ENCODE measurements around the gene LDLRAD4.

The LDLRAD4 gene

GRCh38 chr18:13376298-13376840, 157.8 kb downstream of the LDLRAD4 start:
- DNase-seq: no peak

GRCh38 chr18:13376841-13377351, 158.3 kb downstream of the LDLRAD4 start:
- DNase-seq: no peak

- no peak for DNase-seq
Measured at GRCh38 chr18:13377496-13377895, 158.9 kb downstream of the LDLRAD4 start.

- DNase-seq: no peak
Measured at GRCh38 chr18:13378150-13378549, 159.6 kb downstream of the LDLRAD4 start.

GRCh38 chr18:13379062-13379865, 160.7 kb downstream of the LDLRAD4 start:
- no peak for DNase-seq

GRCh38 chr18:13379930-13380690, 161.6 kb downstream of the LDLRAD4 start:
- no peak for DNase-seq

GRCh38 chr18:13380691-13381070, 162.1 kb downstream of the LDLRAD4 start:
- no peak for DNase-seq

- DNase-seq: no peak
Measured at GRCh38 chr18:13381331-13381730, 162.8 kb downstream of the LDLRAD4 start.

- DNase-seq: peak in 1 of 2 donors; percentile 37
Measured at GRCh38 chr18:13381944-13382365, 163.4 kb downstream of the LDLRAD4 start.

GRCh38 chr18:13382366-13382953, 163.9 kb downstream of the LDLRAD4 start:
- DNase-seq: no peak

GRCh38 chr18:13382954-13383827, 164.6 kb downstream of the LDLRAD4 start:
- no peak for DNase-seq

GRCh38 chr18:13386891-13387801, 168.6 kb downstream of the LDLRAD4 start:
- no peak for DNase-seq

- no peak for DNase-seq
Measured at GRCh38 chr18:13387855-13388548, 169.4 kb downstream of the LDLRAD4 start.

GRCh38 chr18:13388586-13389490, 170.3 kb downstream of the LDLRAD4 start:
- no peak for DNase-seq

GRCh38 chr18:13389491-13390131, 171.1 kb downstream of the LDLRAD4 start:
- DNase-seq: no peak

GRCh38 chr18:13390196-13390595, 171.6 kb downstream of the LDLRAD4 start:
- no peak for DNase-seq

GRCh38 chr18:13390711-13391110, 172.2 kb downstream of the LDLRAD4 start:
- no peak for DNase-seq

- no peak for DNase-seq
Measured at GRCh38 chr18:13392029-13392750, 173.6 kb downstream of the LDLRAD4 start.

Data from hippocampal formation (tissue), 2 donors.